HEK293 (cell line): ENCODE measurements around the gene NDUFV1.

Experiments
- CTCF ChIA-PET: fragments of 350-600 bp; formaldehyde crosslinking; extraction: SDS; loops from one replicate; lab custom pipeline; 2021; ENCODE audit warnings: antibody characterized with exemption; lab: Yijun Ruan, JAX
- POLR2A ChIA-PET: fragments of 300-600 bp; formaldehyde crosslinking; extraction: SDS; loops from one replicate; lab custom pipeline; 2020; ENCODE audit warnings: antibody characterized with exemption, inconsistent platforms; lab: Yijun Ruan, JAX
- H3K27ac ChIP-seq: fragments of 200-500 bp; sonication (Bioruptor generic); 2 replicates; pipeline ENCODE4 v1.5.1; 2014; ENCODE audit warnings: low read depth, low read length, control low read depth, inconsistent platforms; ENCODE audit errors: extremely low read depth
- H3K36me3 ChIP-seq, 2 experiments: fragments of 200-500 bp in 1 of 2; sonication (Bioruptor generic) in 1 of 2; 1 replicate in 1 of 2; 2 replicates in 1 of 2; pipeline ENCODE4 v1.5.1; 2014 to 2017; ENCODE audit warnings: inconsistent platforms in 2 of 2, low read length in 2 of 2; ENCODE audit not compliant: control insufficient read depth in 2 of 2, insufficient read depth in 1 of 2
- H3K4me1 ChIP-seq: fragments of 200-500 bp; sonication (Bioruptor generic); 2 replicates; pipeline ENCODE4 v1.5.1; 2014; ENCODE audit warnings: mild to moderate bottlenecking, low read length, inconsistent platforms; ENCODE audit not compliant: control insufficient read depth, insufficient read depth
- H3K4me3 ChIP-seq: 2 replicates; pipeline ENCODE4 v1.5.1; 2011; ENCODE audit warnings: low read depth, mild to moderate bottlenecking, control low read depth, low read length, moderate library complexity
- H3K9me3 ChIP-seq: fragments of 200-500 bp; sonication (Bioruptor generic); 2 replicates; pipeline ENCODE4 v1.5.1; 2014; ENCODE audit warnings: low read depth, low read length, inconsistent platforms; ENCODE audit not compliant: control insufficient read depth, insufficient read depth
- FEZF1 ChIP-seq: fragments of 450-650 bp; formaldehyde crosslinking; IDR thresholded peaks from 2 replicates; pipeline ENCODE4 v1.5.1; 2016; ENCODE audit warnings: missing biosample characterization, missing genetic modification characterization
- HOXC10 ChIP-seq: sonication (generic); formaldehyde crosslinking; IDR thresholded peaks from 2 replicates; pipeline ENCODE4 v1.8.1; 2023; ENCODE audit warnings: mild to moderate bottlenecking, missing genetic modification reagents
- SETDB1 ChIP-seq: IDR thresholded peaks from one replicate; pipeline ENCODE4 v1.6.1; 2017; ENCODE audit warnings: mild to moderate bottlenecking, low read length, moderate library complexity, mixed read lengths; ENCODE audit not compliant: insufficient read length
- ZFP37 ChIP-seq: fragments of 450-650 bp; formaldehyde crosslinking; IDR thresholded peaks from 2 replicates; pipeline ENCODE4 v1.5.1; 2016; ENCODE audit warnings: missing biosample characterization, missing genetic modification characterization
- ZNF121 ChIP-seq: fragments of 450-650 bp; formaldehyde crosslinking; IDR thresholded peaks from 2 replicates; pipeline ENCODE4 v1.5.1; 2016; ENCODE audit warnings: missing biosample characterization, missing genetic modification characterization
- ZNF169 ChIP-seq: fragments of 450-650 bp; formaldehyde crosslinking; IDR thresholded peaks from 2 replicates; pipeline ENCODE4 v1.5.1; 2016; ENCODE audit warnings: missing biosample characterization, missing genetic modification characterization
- ZNF211 ChIP-seq: fragments of 450-650 bp; formaldehyde crosslinking; IDR thresholded peaks from 2 replicates; pipeline ENCODE4 v1.5.1; 2016; ENCODE audit warnings: low read depth, missing biosample characterization, missing genetic modification characterization
- ZNF221 ChIP-seq: fragments of 450-650 bp; formaldehyde crosslinking; IDR thresholded peaks from 2 replicates; pipeline ENCODE4 v1.5.1; 2017; ENCODE audit warnings: missing biosample characterization, missing genetic modification characterization, borderline replicate concordance
- ZNF394 ChIP-seq: fragments of 450-650 bp; formaldehyde crosslinking; IDR thresholded peaks from 2 replicates; pipeline ENCODE4 v1.5.1; 2016; ENCODE audit warnings: missing biosample characterization, missing genetic modification characterization, mild to moderate bottlenecking, moderate library complexity, borderline replicate concordance
- ZNF404 ChIP-seq: fragments of 450-650 bp; formaldehyde crosslinking; IDR thresholded peaks from 2 replicates; pipeline ENCODE4 v1.5.1; 2017; ENCODE audit warnings: missing biosample characterization, missing genetic modification characterization
- ZNF426 ChIP-seq: fragments of 450-650 bp; formaldehyde crosslinking; IDR thresholded peaks from 2 replicates; pipeline ENCODE4 v1.5.1; 2017; ENCODE audit warnings: missing biosample characterization, missing genetic modification characterization, mild to moderate bottlenecking, inconsistent platforms, moderate library complexity
- ZNF561 ChIP-seq: fragments of 450-650 bp; IDR thresholded peaks from 2 replicates; pipeline ENCODE4 v1.5.1; 2018; ENCODE audit warnings: missing biosample characterization, missing genetic modification characterization, borderline replicate concordance
- ZNF623 ChIP-seq: fragments of 450-650 bp; formaldehyde crosslinking; IDR thresholded peaks from 2 replicates; pipeline ENCODE4 v1.5.1; 2016; ENCODE audit warnings: missing biosample characterization, missing genetic modification characterization
- ZNF658 ChIP-seq: fragments of 450-650 bp; formaldehyde crosslinking; IDR thresholded peaks from 2 replicates; pipeline ENCODE4; 2016; ENCODE audit warnings: missing biosample characterization, missing genetic modification characterization
- ZNF792 ChIP-seq: fragments of 450-650 bp; formaldehyde crosslinking; IDR thresholded peaks from 2 replicates; pipeline ENCODE4 v1.5.1; 2016; ENCODE audit warnings: missing biosample characterization, missing genetic modification characterization
- TF ChIP-seq, protein P1 (sequence below): IDR thresholded peaks from 2 replicates; pipeline ENCODE4 v1.6.1; 2011; ENCODE audit warnings: mild to moderate bottlenecking, low read depth, low read length, borderline replicate concordance
- TF ChIP-seq, protein P2 (sequence below): fragments of 450-650 bp; formaldehyde crosslinking; IDR thresholded peaks from 2 replicates; pipeline ENCODE4 v1.5.1; 2017; ENCODE audit warnings: missing biosample characterization, missing genetic modification characterization
- TF ChIP-seq, protein P3 (sequence below): fragments of 450-650 bp; formaldehyde crosslinking; IDR thresholded peaks from 2 replicates; pipeline ENCODE4 v1.5.1; 2017; ENCODE audit warnings: missing biosample characterization, mild to moderate bottlenecking, missing genetic modification characterization, moderate library complexity
- TF ChIP-seq, protein P4 (sequence below): fragments of 450-650 bp; formaldehyde crosslinking; optimal IDR thresholded peaks from 2 replicates; pipeline ENCODE3; 2016; ENCODE audit warnings: missing biosample characterization, mild to moderate bottlenecking, missing genetic modification characterization
- TF ChIP-seq, protein P5 (sequence below): sonication (generic); formaldehyde crosslinking; IDR thresholded peaks from 2 replicates; pipeline ENCODE4 v1.8.1; 2022; ENCODE audit warnings: mild to moderate bottlenecking, moderate library complexity, missing genetic modification reagents
- TF ChIP-seq, protein P6 (sequence below): fragments of 450-650 bp; formaldehyde crosslinking; conservative IDR thresholded peaks from 2 replicates; pipeline ENCODE4 v1.5.1; 2016; ENCODE audit warnings: low read depth, missing biosample characterization, missing genetic modification characterization
- TF ChIP-seq, protein P7 (sequence below): fragments of 450-650 bp; formaldehyde crosslinking; IDR thresholded peaks from 2 replicates; pipeline ENCODE4 v1.5.1; 2016; ENCODE audit warnings: missing biosample characterization, missing genetic modification characterization, low read depth

NDUFV1 gene

DNA sequence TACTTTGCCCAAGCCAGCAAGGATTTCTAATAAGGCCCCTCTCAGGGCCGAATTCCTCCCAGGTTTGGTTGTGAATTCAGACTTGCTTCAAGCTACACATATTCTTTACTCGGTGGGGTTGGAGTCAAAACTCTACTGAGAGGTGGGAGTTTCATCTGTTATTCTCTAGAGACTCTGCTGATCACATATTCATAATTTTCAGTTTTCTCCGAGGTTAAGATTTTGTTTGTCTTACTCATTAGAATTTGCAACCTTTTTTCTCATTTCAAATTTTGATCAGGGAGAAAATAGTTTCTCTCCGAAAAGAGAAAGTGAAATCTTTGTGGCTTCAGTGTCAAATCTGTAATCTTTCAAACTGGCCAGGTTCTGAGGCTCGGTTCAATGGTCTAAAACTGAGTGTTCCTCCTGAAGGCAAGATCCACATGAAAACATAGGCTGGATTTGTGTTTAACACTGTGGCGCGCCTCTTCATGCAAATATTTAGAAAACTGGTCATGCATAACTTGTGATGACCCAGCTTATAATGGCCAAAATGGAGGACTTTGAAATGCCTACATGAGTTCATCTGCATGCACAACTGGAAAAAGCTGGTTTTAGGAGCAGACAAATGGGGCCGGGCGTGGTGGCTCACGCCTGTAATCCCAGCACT is 44.6 kb upstream of the NDUFV1 start (continued):
- TF ChIP-seq, protein P1, sequence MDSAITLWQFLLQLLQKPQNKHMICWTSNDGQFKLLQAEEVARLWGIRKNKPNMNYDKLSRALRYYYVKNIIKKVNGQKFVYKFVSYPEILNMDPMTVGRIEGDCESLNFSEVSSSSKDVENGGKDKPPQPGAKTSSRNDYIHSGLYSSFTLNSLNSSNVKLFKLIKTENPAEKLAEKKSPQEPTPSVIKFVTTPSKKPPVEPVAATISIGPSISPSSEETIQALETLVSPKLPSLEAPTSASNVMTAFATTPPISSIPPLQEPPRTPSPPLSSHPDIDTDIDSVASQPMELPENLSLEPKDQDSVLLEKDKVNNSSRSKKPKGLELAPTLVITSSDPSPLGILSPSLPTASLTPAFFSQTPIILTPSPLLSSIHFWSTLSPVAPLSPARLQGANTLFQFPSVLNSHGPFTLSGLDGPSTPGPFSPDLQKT, result no peak
- no peak for TF ChIP-seq ZNF169 (tag by site-specific recombination)
- no peak for TF ChIP-seq SETDB1
- TF ChIP-seq ZNF211 (tag by site-specific recombination), result no peak
- no peak for TF ChIP-seq ZNF623
- TF ChIP-seq FEZF1 (tag by site-specific recombination), result no peak
- no peak for TF ChIP-seq ZNF221 (tag by site-specific recombination)
- TF ChIP-seq, protein P2, sequence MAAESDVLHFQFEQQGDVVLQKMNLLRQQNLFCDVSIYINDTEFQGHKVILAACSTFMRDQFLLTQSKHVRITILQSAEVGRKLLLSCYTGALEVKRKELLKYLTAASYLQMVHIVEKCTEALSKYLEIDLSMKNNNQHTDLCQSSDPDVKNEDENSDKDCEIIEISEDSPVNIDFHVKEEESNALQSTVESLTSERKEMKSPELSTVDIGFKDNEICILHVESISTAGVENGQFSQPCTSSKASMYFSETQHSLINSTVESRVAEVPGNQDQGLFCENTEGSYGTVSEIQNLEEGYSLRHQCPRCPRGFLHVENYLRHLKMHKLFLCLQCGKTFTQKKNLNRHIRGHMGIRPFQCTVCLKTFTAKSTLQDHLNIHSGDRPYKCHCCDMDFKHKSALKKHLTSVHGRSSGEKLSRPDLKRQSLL (tag by site-specific recombination), result no peak
- no peak for TF ChIP-seq ZNF426 (tag by site-specific recombination)
- TF ChIP-seq, all 188 proteins: peak for 0

DNA sequence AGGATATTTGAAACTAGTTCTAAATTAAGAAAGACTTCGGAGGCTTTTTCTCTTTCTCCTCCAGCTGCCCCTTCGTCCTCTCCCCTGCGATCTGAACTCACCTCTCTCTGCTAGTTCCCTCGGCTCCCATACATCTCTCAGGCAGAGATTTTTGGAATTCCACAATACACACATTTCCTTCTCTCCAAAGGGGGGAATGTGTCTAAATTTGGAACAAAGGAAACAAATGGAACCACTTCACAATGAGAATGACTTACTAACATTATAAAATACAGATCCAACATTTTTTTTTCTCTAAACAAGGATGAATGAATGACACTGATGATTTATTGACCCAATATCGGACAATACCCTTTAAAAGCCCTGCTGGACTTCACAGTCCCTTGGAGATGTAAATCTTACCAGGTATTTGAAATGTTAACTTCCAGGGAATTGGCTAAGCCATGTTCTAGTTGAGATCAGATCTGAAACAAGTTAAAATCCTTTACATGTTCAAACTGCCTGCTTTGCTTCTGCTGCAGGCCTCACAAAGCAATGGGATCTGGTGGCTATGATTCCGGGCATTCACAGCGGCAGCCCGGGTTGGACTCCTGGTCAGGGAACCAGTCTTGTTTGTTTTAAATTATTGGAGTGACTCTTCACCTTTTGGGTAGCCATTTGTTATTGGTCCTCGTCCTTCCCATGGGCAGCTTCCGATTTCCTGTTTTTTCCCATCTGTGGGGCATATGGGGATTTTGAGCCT is 43.6 kb upstream of the NDUFV1 start:
- no peaks in the 10 kb centered on the region for H3K36me3 ChIP-seq
- H3K4me1 ChIP-seq, result no peaks in the 10 kb centered on the region
- CTCF ChIA-PET, result interaction anchor here (0.7 to 1.0 kb wide), 2 partner anchors 9 to 21 kb away, joined by 3 read pairs; partner anchors contain the start of gene GSTP1
- no peak overlapping the region for H3K27ac ChIP-seq
- no peak overlapping the region for H3K4me3 ChIP-seq
- POLR2A ChIA-PET, result no interaction called here
- no peaks in the 10 kb centered on the region for H3K9me3 ChIP-seq
- TF ChIP-seq ZNF658 (tag by site-specific recombination), result no peak
- TF ChIP-seq, protein P3, sequence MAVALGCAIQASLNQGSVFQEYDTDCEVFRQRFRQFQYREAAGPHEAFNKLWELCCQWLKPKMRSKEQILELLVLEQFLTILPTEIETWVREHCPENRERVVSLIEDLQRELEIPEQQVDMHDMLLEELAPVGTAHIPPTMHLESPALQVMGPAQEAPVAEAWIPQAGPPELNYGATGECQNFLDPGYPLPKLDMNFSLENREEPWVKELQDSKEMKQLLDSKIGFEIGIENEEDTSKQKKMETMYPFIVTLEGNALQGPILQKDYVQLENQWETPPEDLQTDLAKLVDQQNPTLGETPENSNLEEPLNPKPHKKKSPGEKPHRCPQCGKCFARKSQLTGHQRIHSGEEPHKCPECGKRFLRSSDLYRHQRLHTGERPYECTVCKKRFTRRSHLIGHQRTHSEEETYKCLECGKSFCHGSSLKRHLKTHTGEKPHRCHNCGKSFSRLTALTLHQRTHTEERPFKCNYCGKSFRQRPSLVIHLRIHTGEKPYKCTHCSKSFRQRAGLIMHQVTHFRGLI (tag by site-specific recombination), result no peak
- TF ChIP-seq, protein P4, sequence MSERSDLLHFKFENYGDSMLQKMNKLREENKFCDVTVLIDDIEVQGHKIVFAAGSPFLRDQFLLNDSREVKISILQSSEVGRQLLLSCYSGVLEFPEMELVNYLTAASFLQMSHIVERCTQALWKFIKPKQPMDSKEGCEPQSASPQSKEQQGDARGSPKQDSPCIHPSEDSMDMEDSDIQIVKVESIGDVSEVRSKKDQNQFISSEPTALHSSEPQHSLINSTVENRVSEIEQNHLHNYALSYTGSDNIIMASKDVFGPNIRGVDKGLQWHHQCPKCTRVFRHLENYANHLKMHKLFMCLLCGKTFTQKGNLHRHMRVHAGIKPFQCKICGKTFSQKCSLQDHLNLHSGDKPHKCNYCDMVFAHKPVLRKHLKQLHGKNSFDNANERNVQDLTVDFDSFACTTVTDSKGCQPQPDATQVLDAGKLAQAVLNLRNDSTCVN (tag by site-specific recombination), result no peak
- TF ChIP-seq, protein P5, sequence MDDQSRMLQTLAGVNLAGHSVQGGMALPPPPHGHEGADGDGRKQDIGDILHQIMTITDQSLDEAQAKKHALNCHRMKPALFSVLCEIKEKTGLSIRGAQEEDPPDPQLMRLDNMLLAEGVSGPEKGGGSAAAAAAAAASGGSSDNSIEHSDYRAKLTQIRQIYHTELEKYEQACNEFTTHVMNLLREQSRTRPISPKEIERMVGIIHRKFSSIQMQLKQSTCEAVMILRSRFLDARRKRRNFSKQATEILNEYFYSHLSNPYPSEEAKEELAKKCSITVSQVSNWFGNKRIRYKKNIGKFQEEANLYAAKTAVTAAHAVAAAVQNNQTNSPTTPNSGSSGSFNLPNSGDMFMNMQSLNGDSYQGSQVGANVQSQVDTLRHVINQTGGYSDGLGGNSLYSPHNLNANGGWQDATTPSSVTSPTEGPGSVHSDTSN (CRISPR knock-in tag), result no peak
- TF ChIP-seq, protein P6, sequence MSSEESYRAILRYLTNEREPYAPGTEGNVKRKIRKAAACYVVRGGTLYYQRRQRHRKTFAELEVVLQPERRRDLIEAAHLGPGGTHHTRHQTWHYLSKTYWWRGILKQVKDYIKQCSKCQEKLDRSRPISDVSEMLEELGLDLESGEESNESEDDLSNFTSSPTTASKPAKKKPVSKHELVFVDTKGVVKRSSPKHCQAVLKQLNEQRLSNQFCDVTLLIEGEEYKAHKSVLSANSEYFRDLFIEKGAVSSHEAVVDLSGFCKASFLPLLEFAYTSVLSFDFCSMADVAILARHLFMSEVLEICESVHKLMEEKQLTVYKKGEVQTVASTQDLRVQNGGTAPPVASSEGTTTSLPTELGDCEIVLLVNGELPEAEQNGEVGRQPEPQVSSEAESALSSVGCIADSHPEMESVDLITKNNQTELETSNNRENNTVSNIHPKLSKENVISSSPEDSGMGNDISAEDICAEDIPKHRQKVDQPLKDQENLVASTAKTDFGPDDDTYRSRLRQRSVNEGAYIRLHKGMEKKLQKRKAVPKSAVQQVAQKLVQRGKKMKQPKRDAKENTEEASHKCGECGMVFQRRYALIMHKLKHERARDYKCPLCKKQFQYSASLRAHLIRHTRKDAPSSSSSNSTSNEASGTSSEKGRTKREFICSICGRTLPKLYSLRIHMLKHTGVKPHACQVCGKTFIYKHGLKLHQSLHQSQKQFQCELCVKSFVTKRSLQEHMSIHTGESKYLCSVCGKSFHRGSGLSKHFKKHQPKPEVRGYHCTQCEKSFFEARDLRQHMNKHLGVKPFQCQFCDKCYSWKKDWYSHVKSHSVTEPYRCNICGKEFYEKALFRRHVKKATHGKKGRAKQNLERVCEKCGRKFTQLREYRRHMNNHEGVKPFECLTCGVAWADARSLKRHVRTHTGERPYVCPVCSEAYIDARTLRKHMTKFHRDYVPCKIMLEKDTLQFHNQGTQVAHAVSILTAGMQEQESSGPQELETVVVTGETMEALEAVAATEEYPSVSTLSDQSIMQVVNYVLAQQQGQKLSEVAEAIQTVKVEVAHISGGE (tag by site-specific recombination), result no peak
- no peak for TF ChIP-seq ZNF121 (tag by site-specific recombination)
- TF ChIP-seq ZFP37, result no peak
- TF ChIP-seq, protein P7, sequence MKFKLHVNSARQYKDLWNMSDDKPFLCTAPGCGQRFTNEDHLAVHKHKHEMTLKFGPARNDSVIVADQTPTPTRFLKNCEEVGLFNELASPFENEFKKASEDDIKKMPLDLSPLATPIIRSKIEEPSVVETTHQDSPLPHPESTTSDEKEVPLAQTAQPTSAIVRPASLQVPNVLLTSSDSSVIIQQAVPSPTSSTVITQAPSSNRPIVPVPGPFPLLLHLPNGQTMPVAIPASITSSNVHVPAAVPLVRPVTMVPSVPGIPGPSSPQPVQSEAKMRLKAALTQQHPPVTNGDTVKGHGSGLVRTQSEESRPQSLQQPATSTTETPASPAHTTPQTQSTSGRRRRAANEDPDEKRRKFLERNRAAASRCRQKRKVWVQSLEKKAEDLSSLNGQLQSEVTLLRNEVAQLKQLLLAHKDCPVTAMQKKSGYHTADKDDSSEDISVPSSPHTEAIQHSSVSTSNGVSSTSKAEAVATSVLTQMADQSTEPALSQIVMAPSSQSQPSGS (tag by site-specific recombination), result no peak
- no peak for TF ChIP-seq ZNF394 (tag by site-specific recombination)
- TF ChIP-seq ZNF561 (tag by site-specific recombination), result no peak
- TF ChIP-seq ZNF792 (tag by site-specific recombination), result no peak
- no peak for TF ChIP-seq HOXC10 (CRISPR knock-in tag)
- TF ChIP-seq, protein P1, result no peak
- TF ChIP-seq ZNF404 (tag by site-specific recombination), result no peak
- no peak for TF ChIP-seq ZNF623
